Nephron progenitor cell (in vitro differentiated cells): ENCODE measurements around the gene MCU.

ENCODE experiments used
- DNase-seq: peaks from one replicate; pipeline ENCODE4 v3.0.0; 2021
- H3K27ac Mint-ChIP-seq: 2 replicates; pipeline ENCODE4 v1.8.0; 2021; ENCODE audit warnings: mild to moderate bottlenecking, moderate library complexity, mixed read lengths
- H3K27me3 Mint-ChIP-seq: 2 replicates; pipeline ENCODE4 v1.8.0; 2021; ENCODE audit warnings: mild to moderate bottlenecking, low read depth, mixed read lengths; ENCODE audit not compliant: poor library complexity
- H3K36me3 Mint-ChIP-seq: 2 replicates; pipeline ENCODE4 v1.8.0; 2021; ENCODE audit warnings: low read depth, mixed read lengths
- H3K4me1 Mint-ChIP-seq: 2 replicates; pipeline ENCODE4 v1.8.0; 2021; ENCODE audit warnings: mixed read lengths
- H3K4me3 Mint-ChIP-seq: 2 replicates; pipeline ENCODE4 v1.8.0; 2021; ENCODE audit warnings: mild to moderate bottlenecking, moderate library complexity, mixed read lengths
- H3K9me3 Mint-ChIP-seq: 2 replicates; pipeline ENCODE4 v1.8.0; 2021; ENCODE audit warnings: mild to moderate bottlenecking, moderate library complexity, mixed read lengths
- TF ChIP-seq, protein P1 (sequence below): fragments of 200-600 bp; sonication (generic); IDR thresholded peaks from 2 replicates; pipeline ENCODE4 v1.5.0; 2021; ENCODE audit warnings: antibody characterized with exemption

The MCU gene

DNA sequence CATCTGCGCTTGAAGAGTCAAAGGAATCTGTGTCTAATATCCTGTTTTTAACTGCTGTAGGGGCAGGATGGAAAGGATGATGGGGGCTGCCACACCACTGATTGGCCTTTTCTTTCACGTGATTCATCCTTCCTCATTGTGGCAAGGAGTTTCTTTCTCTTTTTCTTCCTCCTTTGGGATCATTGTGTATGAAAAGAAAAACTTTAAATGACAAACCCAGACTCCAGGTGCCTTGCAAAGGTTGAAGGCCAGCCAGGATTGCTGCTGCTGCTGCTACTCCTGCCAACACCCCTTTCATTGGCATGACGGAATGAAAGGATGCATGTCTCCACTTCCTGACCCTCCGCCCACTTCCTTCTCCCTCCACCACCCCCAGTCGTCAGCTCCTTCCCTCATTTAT is 195.1 kb downstream of the MCU start:
- no peak overlapping the region for H3K27ac Mint-ChIP-seq
- TF ChIP-seq, protein P1, sequence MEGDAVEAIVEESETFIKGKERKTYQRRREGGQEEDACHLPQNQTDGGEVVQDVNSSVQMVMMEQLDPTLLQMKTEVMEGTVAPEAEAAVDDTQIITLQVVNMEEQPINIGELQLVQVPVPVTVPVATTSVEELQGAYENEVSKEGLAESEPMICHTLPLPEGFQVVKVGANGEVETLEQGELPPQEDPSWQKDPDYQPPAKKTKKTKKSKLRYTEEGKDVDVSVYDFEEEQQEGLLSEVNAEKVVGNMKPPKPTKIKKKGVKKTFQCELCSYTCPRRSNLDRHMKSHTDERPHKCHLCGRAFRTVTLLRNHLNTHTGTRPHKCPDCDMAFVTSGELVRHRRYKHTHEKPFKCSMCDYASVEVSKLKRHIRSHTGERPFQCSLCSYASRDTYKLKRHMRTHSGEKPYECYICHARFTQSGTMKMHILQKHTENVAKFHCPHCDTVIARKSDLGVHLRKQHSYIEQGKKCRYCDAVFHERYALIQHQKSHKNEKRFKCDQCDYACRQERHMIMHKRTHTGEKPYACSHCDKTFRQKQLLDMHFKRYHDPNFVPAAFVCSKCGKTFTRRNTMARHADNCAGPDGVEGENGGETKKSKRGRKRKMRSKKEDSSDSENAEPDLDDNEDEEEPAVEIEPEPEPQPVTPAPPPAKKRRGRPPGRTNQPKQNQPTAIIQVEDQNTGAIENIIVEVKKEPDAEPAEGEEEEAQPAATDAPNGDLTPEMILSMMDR = no peak
- no peak for DNase-seq
- no peak overlapping the region for H3K4me3 Mint-ChIP-seq
- H3K4me1 Mint-ChIP-seq = peaks cover 7% of the 10 kb centered on the region
- H3K27me3 Mint-ChIP-seq = peaks cover 3% of the 10 kb centered on the region
- H3K9me3 Mint-ChIP-seq = peaks cover 2% of the 10 kb centered on the region
- peaks cover 49% of the 10 kb centered on the region for H3K36me3 Mint-ChIP-seq

DNA sequence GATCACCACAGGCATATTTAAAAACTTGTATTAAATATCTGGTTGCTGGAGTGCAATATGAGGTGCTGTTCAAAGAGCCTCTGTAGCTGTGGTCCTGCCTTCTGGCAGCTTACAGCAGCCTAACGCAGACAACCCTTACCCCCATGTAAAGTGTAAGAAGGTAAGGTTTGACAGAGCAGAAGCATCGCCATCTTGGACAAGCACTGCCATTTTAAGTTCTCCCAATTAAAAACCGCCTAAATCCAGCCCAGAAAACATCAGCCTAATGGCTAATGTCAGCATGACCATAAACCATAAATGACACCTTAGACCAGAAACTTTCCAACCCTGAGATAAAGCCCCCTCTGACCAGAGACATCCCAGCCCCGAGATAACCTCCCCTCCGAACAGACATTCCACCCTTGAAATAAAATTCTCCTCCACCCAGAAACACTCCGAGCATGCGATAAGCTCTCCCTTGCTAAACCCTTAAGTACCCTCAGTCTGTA is 196.3 kb downstream of the MCU start:
- TF ChIP-seq, protein P1 = no peak
- no peak for DNase-seq
- H3K27ac Mint-ChIP-seq = peak overlapping the region; percentile 79
- peaks cover 38% of the 10 kb centered on the region for H3K36me3 Mint-ChIP-seq
- peaks cover 6% of the 10 kb centered on the region for H3K27me3 Mint-ChIP-seq
- H3K9me3 Mint-ChIP-seq = no peaks in the 10 kb centered on the region
- no peak overlapping the region for H3K4me3 Mint-ChIP-seq
- peaks cover 7% of the 10 kb centered on the region for H3K4me1 Mint-ChIP-seq

DNA sequence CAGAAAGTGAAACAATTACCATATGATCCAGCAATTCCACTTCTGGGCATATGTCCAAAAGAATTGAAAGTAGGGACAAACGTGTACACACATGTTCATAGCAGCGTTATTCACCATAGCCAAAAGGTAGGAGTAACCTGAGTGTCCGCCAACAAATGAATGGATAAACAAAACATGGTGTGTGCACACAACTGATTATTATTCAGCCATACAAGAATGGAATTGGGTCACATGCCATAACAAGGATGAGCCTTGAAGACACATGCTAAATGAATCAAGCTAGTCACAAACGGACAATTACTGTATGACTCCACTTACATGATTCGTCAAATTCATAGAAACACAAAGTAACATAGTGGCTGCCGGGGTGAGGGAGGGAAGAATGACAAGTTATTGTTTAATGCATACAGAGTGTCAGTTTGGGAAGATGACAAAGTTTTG is 197.5 kb downstream of the MCU start:
- no peaks in the 10 kb centered on the region for H3K9me3 Mint-ChIP-seq
- TF ChIP-seq, protein P1 = no peak
- H3K4me3 Mint-ChIP-seq = no peak overlapping the region
- H3K36me3 Mint-ChIP-seq = peaks cover 31% of the 10 kb centered on the region
- no peak for DNase-seq
- no peak overlapping the region for H3K27ac Mint-ChIP-seq
- H3K4me1 Mint-ChIP-seq = peaks cover 7% of the 10 kb centered on the region
- H3K27me3 Mint-ChIP-seq = peaks cover 6% of the 10 kb centered on the region

DNA sequence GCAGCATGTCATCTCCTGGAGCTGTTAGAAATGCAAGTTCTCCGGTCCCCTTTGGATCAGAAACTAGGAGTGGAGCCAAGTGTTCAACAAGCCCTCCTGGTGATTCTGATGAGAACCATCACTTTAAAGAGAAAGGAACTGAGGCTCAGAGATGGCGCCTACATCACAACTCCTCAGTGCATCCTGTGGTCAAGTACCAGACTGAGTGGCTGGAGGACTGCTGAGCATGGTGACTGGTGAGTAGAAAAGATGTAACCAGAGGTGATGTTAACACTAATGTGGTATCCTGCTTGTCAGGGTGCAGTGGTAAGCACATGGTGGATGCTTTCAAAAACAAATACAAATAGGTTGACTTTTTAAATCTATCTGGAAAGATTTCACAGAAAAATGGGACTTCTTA is 198.1 kb downstream of the MCU start:
- Mint-ChIP-seq H3K9me3 (no peaks in the 10 kb centered on the region), H3K4me3 (no peak overlapping the region), H3K27me3 (peaks cover 7% of the 10 kb centered on the region), H3K4me1 (peaks cover 7% of the 10 kb centered on the region), H3K36me3 (peaks cover 27% of the 10 kb centered on the region), H3K27ac (no peak overlapping the region)
- DNase-seq = no peak
- TF ChIP-seq, protein P1 = no peak

DNA sequence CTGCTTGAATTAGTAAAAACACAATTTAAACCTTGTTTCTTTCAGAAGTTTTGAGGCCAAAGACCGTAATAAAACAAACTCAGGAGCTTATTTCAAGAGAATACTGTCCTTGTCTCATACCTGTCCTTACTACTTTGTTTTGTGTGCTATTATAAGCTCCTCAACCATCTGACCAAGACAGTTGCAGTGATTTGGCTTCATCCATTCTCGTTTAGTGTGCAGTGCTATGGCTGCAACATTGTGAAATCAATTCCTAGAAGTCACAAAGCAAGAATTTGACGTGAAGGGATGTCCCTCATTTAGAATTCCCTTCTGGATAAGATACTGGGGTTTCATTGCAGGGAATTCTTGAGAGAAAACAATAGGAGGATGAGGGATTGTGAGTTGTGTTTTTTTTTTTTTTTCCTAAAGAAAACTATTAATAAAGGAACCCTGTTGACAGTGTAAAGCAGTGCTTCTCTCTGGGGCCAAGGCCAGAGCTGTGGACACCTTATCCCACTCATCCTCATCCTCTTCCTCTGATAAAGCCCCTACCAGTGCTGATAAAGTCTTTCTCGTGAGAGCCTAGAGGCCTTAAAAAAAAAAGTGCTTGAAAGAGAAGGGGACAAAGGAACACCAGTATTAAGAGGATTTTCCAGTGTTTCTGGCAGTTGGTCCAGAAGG is 201.3 kb downstream of the MCU start, which contains the start of gene OIT3:
Gene OIT3 (plus strand): TSS at position 604 of the 663 bp plus-strand sequence. CDS start 60 bp downstream, outside the sequence.
- H3K4me3 Mint-ChIP-seq = no peak within 1 kb of the TSS
- H3K27ac Mint-ChIP-seq = peak within 1 kb of the TSS; percentile 49
- H3K4me1 Mint-ChIP-seq = no peaks in the 10 kb centered on the region
- TF ChIP-seq, protein P1 = no peak
- DNase-seq = no peak
- H3K36me3 Mint-ChIP-seq = peaks cover 8% of the 10 kb centered on the region
- peaks cover 20% of the 10 kb centered on the region for H3K27me3 Mint-ChIP-seq
- no peaks in the 10 kb centered on the region for H3K9me3 Mint-ChIP-seq
